Trophoblast cell (in vitro differentiated cells and primary cell): ENCODE data around the gene BBOX1. TPM values are rescaled to one million over a fixed set of nuclear protein-coding genes. Genes with fewer than 3 reads are reported as not detected.
A peak's percentile ranks its signal among the peaks of the same experiment; 100 is the strongest.

Experiments used
- DNase-seq, 2 donors: peaks; one replicate each; pipeline ENCODE4 v3.0.0-alpha.2; 2016
- H2AFZ ChIP-seq: 2 replicates; pipeline ENCODE4 v1.6.1; 2013; ENCODE audit warnings: low read length, moderate library complexity, mild to moderate bottlenecking; ENCODE audit not compliant: insufficient read depth, poor library complexity
- H2AK5ac ChIP-seq: 2 replicates; pipeline ENCODE4 v1.6.1; 2013; ENCODE audit warnings: mild to moderate bottlenecking, low read length
- H2BK120ac ChIP-seq: 2 replicates; pipeline ENCODE4 v1.6.1; 2013; ENCODE audit warnings: low read length, mild to moderate bottlenecking, moderate library complexity; ENCODE audit not compliant: insufficient read depth, poor library complexity
- H2BK12ac ChIP-seq: 2 replicates; pipeline ENCODE4 v1.6.1; 2013; ENCODE audit warnings: mild to moderate bottlenecking, low read length, moderate library complexity
- H2BK5ac ChIP-seq: 2 replicates; pipeline ENCODE4 v1.6.1; 2013; ENCODE audit warnings: low read length, low read depth, moderate library complexity, mild to moderate bottlenecking; ENCODE audit not compliant: poor library complexity
- H3K14ac ChIP-seq: 2 replicates; pipeline ENCODE4 v1.6.1; 2013; ENCODE audit warnings: mild to moderate bottlenecking, low read length
- H3K18ac ChIP-seq: 2 replicates; pipeline ENCODE4 v1.6.1; 2013; ENCODE audit warnings: mild to moderate bottlenecking, low read length
- H3K23ac ChIP-seq: 2 replicates; pipeline ENCODE4 v1.6.1; 2013; ENCODE audit warnings: low read length
- H3K27ac ChIP-seq: 2 replicates; pipeline ENCODE4 v1.5.1; 2013; ENCODE audit warnings: low read depth, mild to moderate bottlenecking, inconsistent platforms, low read length, moderate library complexity
- H3K27me3 ChIP-seq: 2 replicates; pipeline ENCODE4 v1.6.1; 2013; ENCODE audit warnings: inconsistent platforms, mild to moderate bottlenecking, low read length, moderate library complexity; ENCODE audit not compliant: insufficient read depth
- H3K36me3 ChIP-seq, 2 experiments: 1 replicate in 1 of 2; 2 replicates in 1 of 2; pipeline ENCODE4 v1.6.1; 2013; ENCODE audit warnings: low read length in 2 of 2, mild to moderate bottlenecking in 2 of 2, moderate library complexity in 1 of 2; ENCODE audit not compliant: insufficient read depth in 2 of 2, control insufficient read depth in 1 of 2
- H3K4ac ChIP-seq: 2 replicates; pipeline ENCODE4 v1.6.1; 2013; ENCODE audit warnings: low read depth, mild to moderate bottlenecking, low read length, moderate library complexity
- H3K4me1 ChIP-seq, 2 experiments: 1 replicate in 1 of 2; 2 replicates in 1 of 2; pipeline ENCODE4 v1.6.1; 2013; ENCODE audit warnings: low read length in 2 of 2, mild to moderate bottlenecking in 2 of 2, moderate library complexity in 1 of 2; ENCODE audit not compliant: insufficient read depth in 2 of 2, control insufficient read depth in 1 of 2
- H3K4me2 ChIP-seq: 2 replicates; pipeline ENCODE4 v1.6.1; 2013; ENCODE audit warnings: inconsistent platforms, mild to moderate bottlenecking, low read length, moderate library complexity
- H3K4me3 ChIP-seq: 2 replicates; pipeline ENCODE4 v1.5.1; 2013; ENCODE audit warnings: mild to moderate bottlenecking, low read depth, low read length, inconsistent platforms
- H3K79me1 ChIP-seq: one replicate; pipeline ENCODE4 v1.6.1; 2013; ENCODE audit warnings: low read length
- H3K79me2 ChIP-seq: 2 replicates; pipeline ENCODE4 v1.6.1; 2013; ENCODE audit warnings: low read length, mild to moderate bottlenecking; ENCODE audit not compliant: control insufficient read depth, insufficient read depth, poor library complexity
- H3K9ac ChIP-seq: 2 replicates; pipeline ENCODE4 v1.6.1; 2013; ENCODE audit warnings: mild to moderate bottlenecking, low read length
- H3K9me3 ChIP-seq: 2 replicates; pipeline ENCODE4 v1.6.1; 2013; ENCODE audit warnings: low read depth, mild to moderate bottlenecking, control low read depth, inconsistent platforms, low read length; ENCODE audit not compliant: insufficient read depth
- H4K12ac ChIP-seq: 2 replicates; pipeline ENCODE4 v1.6.1; 2013; ENCODE audit warnings: low read depth, mild to moderate bottlenecking, low read length, moderate library complexity
- H4K8ac ChIP-seq: 2 replicates; pipeline ENCODE4 v1.6.1; 2013; ENCODE audit warnings: low read depth, mild to moderate bottlenecking, low read length, moderate library complexity
- H4K91ac ChIP-seq: one replicate; pipeline ENCODE4 v1.6.1; 2013; ENCODE audit warnings: low read depth, mild to moderate bottlenecking, low read length, moderate library complexity
- WGBS: extraction: QIAGEN DNeasy Blood & Tissue Kit; methylation state at CpG from one replicate; pipeline ENCODE4 v1.1.7; 2013; ENCODE audit warnings: missing lambda C conversion rate; ENCODE audit not compliant: insufficient read length, insufficient coverage; ENCODE audit errors: extremely low coverage; 5-methylcytosine and 5-hydroxymethylcytosine counted together
- polyA plus RNA-seq: library from polyadenylated mRNA; stranded (reverse); fragments of 200-250 nt; gene quantifications from 2 replicates; pipeline ENCODE4 v1.2.3, GENCODE V29; 2013

The BBOX1 gene
- polyA plus RNA-seq: 0.06 and 0.14 TPM in 2 replicates

- Histone ChIP-seq H3K4me2 (no peak within 1 kb of the TSS), H2BK5ac (no peak within 1 kb of the TSS), H3K4me3 (no peak within 1 kb of the TSS), H2BK120ac (no peak within 1 kb of the TSS), H3K79me2 (no peaks in the 10 kb centered on the region), H3K4me1 (peaks cover 2 to 4% of the 10 kb centered on the region in 2 experiments), H3K36me3 (no peaks in the 10 kb centered on the region), H3K14ac (no peak within 1 kb of the TSS), H2BK12ac (no peak within 1 kb of the TSS), H2AK5ac (no peak within 1 kb of the TSS), H3K23ac (no peak within 1 kb of the TSS), H4K12ac (no peak within 1 kb of the TSS), H3K27me3 (no peaks in the 10 kb centered on the region), H3K9me3 (no peaks in the 10 kb centered on the region), H4K8ac (no peak within 1 kb of the TSS), H2AFZ (no peak within 1 kb of the TSS), H3K9ac (no peak within 1 kb of the TSS), H4K91ac (no peak within 1 kb of the TSS), H3K27ac (no peak within 1 kb of the TSS), H3K18ac (no peak within 1 kb of the TSS), H3K79me1 (no peaks in the 10 kb centered on the region), H3K4ac (no peak within 1 kb of the TSS)
- no CpG with 5 or more reads among the region's 4 CpGs for WGBS
- DNase-seq: peak in 1 of 2 donors; percentile 41
Observed at GRCh38 chr11:27040302-27041115, at the start of gene BBOX1. TSS of gene BBOX1 (plus strand) at chr11:27040815. CDS start at chr11:27055431, 14,616 bp downstream.

GRCh38 chr11:26992031-26992541, 48.5 kb upstream of the BBOX1 start:
- Histone ChIP-seq H3K79me1 (no peaks in the 10 kb centered on the region), H3K79me2 (no peaks in the 10 kb centered on the region), H2BK12ac (no peak overlapping the region), H2BK5ac (no peak overlapping the region), H3K27me3 (no peaks in the 10 kb centered on the region), H3K27ac (no peak overlapping the region), H2AFZ (no peak overlapping the region), H3K14ac (no peak overlapping the region), H4K8ac (no peak overlapping the region), H3K4me2 (no peak overlapping the region), H3K23ac (no peak overlapping the region), H3K4me1 (peaks cover 0 to 3% of the 10 kb centered on the region in 2 experiments), H3K9me3 (peaks cover 2% of the 10 kb centered on the region), H4K91ac (no peak overlapping the region), H3K36me3 (no peaks in the 10 kb centered on the region), H2AK5ac (no peak overlapping the region), H3K9ac (no peak overlapping the region), H3K4ac (no peak overlapping the region), H3K4me3 (no peak overlapping the region), H2BK120ac (no peak overlapping the region), H4K12ac (no peak overlapping the region), H3K18ac (no peak overlapping the region)
- WGBS: no CpG with 5 or more reads among the region's 1 CpG
- DNase-seq: peak in 1 of 2 donors; percentile 59

GRCh38 chr11:26993965-26994457, 46.6 kb upstream of the BBOX1 start, which contains the start of gene FIBIN:
TSS of gene FIBIN (plus strand) at chr11:26994112. CDS start at chr11:26994527, 415 bp downstream.
- no peaks in the 10 kb centered on the region for H3K79me2 ChIP-seq
- H2BK5ac ChIP-seq: no peak within 1 kb of the TSS
- DNase-seq: peak in 1 of 2 donors; percentile 16
- H4K12ac ChIP-seq: no peak within 1 kb of the TSS
- no peak within 1 kb of the TSS for H2BK12ac ChIP-seq
- H3K4me2 ChIP-seq: peak within 1 kb of the TSS; percentile 52
- H3K36me3 ChIP-seq: no peaks in the 10 kb centered on the region
- no peak within 1 kb of the TSS for H4K8ac ChIP-seq
- no peak within 1 kb of the TSS for H3K23ac ChIP-seq
- H3K4me3 ChIP-seq: no peak within 1 kb of the TSS
- peak within 1 kb of the TSS; percentile 3 for H3K14ac ChIP-seq
- H4K91ac ChIP-seq: no peak within 1 kb of the TSS
- no peak within 1 kb of the TSS for H2AK5ac ChIP-seq
- H2BK120ac ChIP-seq: no peak within 1 kb of the TSS
- H3K4ac ChIP-seq: no peak within 1 kb of the TSS
- no peak within 1 kb of the TSS for H3K9ac ChIP-seq
- H3K27ac ChIP-seq: no peak within 1 kb of the TSS
- no peak within 1 kb of the TSS for H3K18ac ChIP-seq
- H2AFZ ChIP-seq: no peak within 1 kb of the TSS
- no peaks in the 10 kb centered on the region for H3K27me3 ChIP-seq
- no CpG with 5 or more reads among the region's 22 CpGs for WGBS
- peaks cover 0 to 3% of the 10 kb centered on the region in 2 experiments for H3K4me1 ChIP-seq
- peaks cover 2% of the 10 kb centered on the region for H3K9me3 ChIP-seq
- H3K79me1 ChIP-seq: no peaks in the 10 kb centered on the region

- Histone ChIP-seq H3K4me1 (peaks cover 0 to 3% of the 10 kb centered on the region in 2 experiments), H2BK12ac (no peak overlapping the region), H2BK5ac (no peak overlapping the region), H3K23ac (no peak overlapping the region), H3K18ac (no peak overlapping the region), H3K4me3 (no peak overlapping the region), H4K91ac (no peak overlapping the region), H2BK120ac (no peak overlapping the region), H3K27ac (no peak overlapping the region), H3K27me3 (no peaks in the 10 kb centered on the region), H3K9ac (no peak overlapping the region), H2AFZ (no peak overlapping the region), H3K79me2 (no peaks in the 10 kb centered on the region), H3K14ac (no peak overlapping the region), H3K36me3 (no peaks in the 10 kb centered on the region), H4K8ac (no peak overlapping the region), H3K4ac (no peak overlapping the region), H3K9me3 (peaks cover 2% of the 10 kb centered on the region), H3K79me1 (no peaks in the 10 kb centered on the region), H4K12ac (no peak overlapping the region), H2AK5ac (no peak overlapping the region), H3K4me2 (no peak overlapping the region)
- DNase-seq: no peak
- no CpG with 5 or more reads among the region's 19 CpGs for WGBS
Observed at GRCh38 chr11:26994631-26995095, 46.0 kb upstream of the BBOX1 start.
